Measurements from ENCODE around the gene PLA2G1B. TPM values are rescaled to one million over a fixed set of nuclear protein-coding genes. Genes with fewer than 3 reads are reported as not detected.

Gene PLA2G1B
- total RNA-seq, 1 donor from 2014 or later = not detected

- POLR2A ChIA-PET = interaction anchor here (0.6 kb wide), 1 partner anchor 145 kb away, joined by 3 read pairs; no protein-coding TSS in a partner anchor
- Mint-ChIP-seq H3K27me3 (peaks cover 77% of the 10 kb centered on the region), H3K27ac (no peak overlapping the region), H3K4me1 (peaks cover 17% of the 10 kb centered on the region), H3K4me3 (peak overlapping the region; percentile 53), H3K9me3 (no peaks in the 10 kb centered on the region), H3K36me3 (ENCODE audit: low read depth) (no peaks in the 10 kb centered on the region)
- TF ChIP-seq, protein P1, sequence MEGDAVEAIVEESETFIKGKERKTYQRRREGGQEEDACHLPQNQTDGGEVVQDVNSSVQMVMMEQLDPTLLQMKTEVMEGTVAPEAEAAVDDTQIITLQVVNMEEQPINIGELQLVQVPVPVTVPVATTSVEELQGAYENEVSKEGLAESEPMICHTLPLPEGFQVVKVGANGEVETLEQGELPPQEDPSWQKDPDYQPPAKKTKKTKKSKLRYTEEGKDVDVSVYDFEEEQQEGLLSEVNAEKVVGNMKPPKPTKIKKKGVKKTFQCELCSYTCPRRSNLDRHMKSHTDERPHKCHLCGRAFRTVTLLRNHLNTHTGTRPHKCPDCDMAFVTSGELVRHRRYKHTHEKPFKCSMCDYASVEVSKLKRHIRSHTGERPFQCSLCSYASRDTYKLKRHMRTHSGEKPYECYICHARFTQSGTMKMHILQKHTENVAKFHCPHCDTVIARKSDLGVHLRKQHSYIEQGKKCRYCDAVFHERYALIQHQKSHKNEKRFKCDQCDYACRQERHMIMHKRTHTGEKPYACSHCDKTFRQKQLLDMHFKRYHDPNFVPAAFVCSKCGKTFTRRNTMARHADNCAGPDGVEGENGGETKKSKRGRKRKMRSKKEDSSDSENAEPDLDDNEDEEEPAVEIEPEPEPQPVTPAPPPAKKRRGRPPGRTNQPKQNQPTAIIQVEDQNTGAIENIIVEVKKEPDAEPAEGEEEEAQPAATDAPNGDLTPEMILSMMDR (IDR thresholded peaks at IDR 0.05) = no peak
- DNase-seq = no peak
- intact Hi-C loops (cut with micrococcal nuclease) = no loop called here
- ATAC-seq (ENCODE audit: low read depth) = no peak
- CTCF ChIA-PET = interaction anchor here (0.7 to 1.3 kb wide), 5 partner anchors 8 to 83 kb away, joined by 3 to 5 read pairs (median 3); no protein-coding TSS in a partner anchor
Measured at GRCh38 chr12:120367233-120367923, 39.8 kb upstream of the PLA2G1B start.

- Mint-ChIP-seq H3K36me3 (ENCODE audit: low read depth) (no peaks in the 10 kb centered on the region), H3K27ac (no peak overlapping the region), H3K27me3 (peaks cover 77% of the 10 kb centered on the region), H3K4me3 (peak overlapping the region; percentile 9), H3K4me1 (peaks cover 17% of the 10 kb centered on the region), H3K9me3 (no peaks in the 10 kb centered on the region)
- intact Hi-C loops (cut with micrococcal nuclease) = no loop called here
- ATAC-seq (ENCODE audit: low read depth) = no peak
- DNase-seq = no peak
- CTCF ChIA-PET = interaction anchor here (0.7 to 1.3 kb wide), 4 partner anchors 8 to 83 kb away, joined by 3 to 5 read pairs (median 4); no protein-coding TSS in a partner anchor
- TF ChIP-seq, protein P1 (IDR thresholded peaks at IDR 0.05) = no peak
- POLR2A ChIA-PET = interaction anchor here (0.6 kb wide), 1 partner anchor 145 kb away, joined by 3 read pairs; no protein-coding TSS in a partner anchor
Measured at GRCh38 chr12:120366845-120367232, 39.3 kb upstream of the PLA2G1B start.

DNA sequence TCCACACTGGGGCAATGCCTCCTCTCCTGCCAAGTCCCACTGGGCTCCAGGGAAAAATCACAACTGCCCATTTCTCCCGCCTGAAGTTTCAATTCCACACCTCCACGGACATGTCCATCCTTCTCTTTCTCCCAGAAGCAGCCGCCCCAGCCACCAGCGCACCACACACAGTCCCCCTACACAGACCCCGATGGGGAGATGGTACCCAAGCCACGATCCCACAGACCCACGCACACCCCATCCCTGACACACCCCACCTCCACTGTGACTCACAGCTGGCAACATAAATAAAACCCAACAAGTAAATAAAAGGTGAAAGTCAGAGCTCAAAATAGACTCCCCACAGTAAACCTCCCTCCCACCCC is 38.7 kb upstream of the PLA2G1B start:
- no peak overlapping the region for H3K4me3 Mint-ChIP-seq
- H3K36me3 Mint-ChIP-seq (ENCODE audit: low read depth) = no peaks in the 10 kb centered on the region
- no peaks in the 10 kb centered on the region for H3K9me3 Mint-ChIP-seq
- peaks cover 74% of the 10 kb centered on the region for H3K27me3 Mint-ChIP-seq
- CTCF ChIA-PET = interaction anchor here (0.9 to 1.3 kb wide), 2 partner anchors 9 to 10 kb away, joined by 3 to 4 read pairs; no protein-coding TSS in a partner anchor
- no peak overlapping the region for H3K27ac Mint-ChIP-seq
- POLR2A ChIA-PET = no interaction called here
- TF ChIP-seq, protein P1 (IDR thresholded peaks at IDR 0.05) = no peak
- intact Hi-C loops (cut with micrococcal nuclease) = no loop called here
- peaks cover 17% of the 10 kb centered on the region for H3K4me1 Mint-ChIP-seq
- ATAC-seq (ENCODE audit: low read depth) (no peak), DNase-seq (no peak)

GRCh38 chr12:120365675-120366340 is 38.2 kb upstream of the PLA2G1B start:
- DNase-seq (no peak), ATAC-seq (ENCODE audit: low read depth) (no peak)
- TF ChIP-seq, protein P1 (IDR thresholded peaks at IDR 0.05) = no peak
- no peak overlapping the region for H3K4me3 Mint-ChIP-seq
- ChIA-PET CTCF (no interaction called here), POLR2A (no interaction called here)
- H3K9me3 Mint-ChIP-seq = no peaks in the 10 kb centered on the region
- H3K36me3 Mint-ChIP-seq (ENCODE audit: low read depth) = no peaks in the 10 kb centered on the region
- no peak overlapping the region for H3K27ac Mint-ChIP-seq
- peaks cover 20% of the 10 kb centered on the region for H3K4me1 Mint-ChIP-seq
- peaks cover 73% of the 10 kb centered on the region for H3K27me3 Mint-ChIP-seq
- intact Hi-C loops (cut with micrococcal nuclease) = no loop called here

GRCh38 chr12:120364487-120364886 is 36.9 kb upstream of the PLA2G1B start:
- H3K4me1 Mint-ChIP-seq = peaks cover 12% of the 10 kb centered on the region

More at GRCh38 chr12:120364487-120364886, 36.9 kb upstream of the PLA2G1B start:
- ChIA-PET CTCF (no interaction called here), POLR2A (no interaction called here)
- intact Hi-C loops (cut with micrococcal nuclease) = no loop called here
- ATAC-seq (ENCODE audit: low read depth) (no peak), DNase-seq (no peak)
- no peaks in the 10 kb centered on the region for H3K36me3 Mint-ChIP-seq (ENCODE audit: low read depth)
- no peaks in the 10 kb centered on the region for H3K9me3 Mint-ChIP-seq
- H3K4me3 Mint-ChIP-seq = no peak overlapping the region
- H3K27ac Mint-ChIP-seq = no peak overlapping the region
- H3K27me3 Mint-ChIP-seq = peaks cover 70% of the 10 kb centered on the region
- TF ChIP-seq, protein P1 (IDR thresholded peaks at IDR 0.05) = no peak
